HG03045 (cell line): ENCODE results near the gene PLA2G2D.

Experiments used
- ATAC-seq: cut with Tn5 transposase; IDR thresholded peaks from one replicate; pipeline ENCODE4 v1.9.1; 2021; ENCODE audit warnings: mild to moderate bottlenecking, moderate library complexity; ENCODE audit not compliant: unreplicated experiment

The PLA2G2D gene

GRCh38 chr1:20119347-20119746 is at the start of gene PLA2G2D:
Gene PLA2G2D (minus strand): TSS chr1:20119536. CDS start chr1:20119498, 38 bp downstream.
- no peak for ATAC-seq

- ATAC-seq, result no peak
Observed at GRCh38 chr1:20168564-20169491, 49.5 kb upstream of the PLA2G2D start.

GRCh38 chr1:20167126-20167525 is 47.8 kb upstream of the PLA2G2D start:
- ATAC-seq, result no peak

- ATAC-seq, result no peak
Observed at GRCh38 chr1:20166051-20166450, 46.7 kb upstream of the PLA2G2D start.

- no peak for ATAC-seq
Observed at GRCh38 chr1:20165522-20165951, 46.2 kb upstream of the PLA2G2D start.

- no peak for ATAC-seq
Observed at GRCh38 chr1:20164694-20165202, 45.4 kb upstream of the PLA2G2D start.

- no peak for ATAC-seq
Observed at GRCh38 chr1:20160034-20160433, 40.7 kb upstream of the PLA2G2D start.

- ATAC-seq, result no peak
Observed at GRCh38 chr1:20158358-20159070, 39.2 kb upstream of the PLA2G2D start.

GRCh38 chr1:20154301-20154831 is 35.0 kb upstream of the PLA2G2D start:
- no peak for ATAC-seq

GRCh38 chr1:20153000-20153418 is 33.7 kb upstream of the PLA2G2D start:
- no peak for ATAC-seq

GRCh38 chr1:20152599-20152930 is 33.2 kb upstream of the PLA2G2D start:
- ATAC-seq, result no peak

- peak; percentile 75 for ATAC-seq
Observed at GRCh38 chr1:20151906-20152598, 32.7 kb upstream of the PLA2G2D start.

GRCh38 chr1:20150969-20151368 is 31.6 kb upstream of the PLA2G2D start:
- no peak for ATAC-seq

- ATAC-seq, result no peak
Observed at GRCh38 chr1:20150326-20150705, 31.0 kb upstream of the PLA2G2D start.

GRCh38 chr1:20149601-20150325 is 30.4 kb upstream of the PLA2G2D start:
- ATAC-seq, result no peak

GRCh38 chr1:20148571-20149500 is 29.5 kb upstream of the PLA2G2D start:
- no peak for ATAC-seq

GRCh38 chr1:20147846-20148570 is 28.7 kb upstream of the PLA2G2D start:
- no peak for ATAC-seq

GRCh38 chr1:20143734-20144565 is 24.6 kb upstream of the PLA2G2D start:
- ATAC-seq, result no peak
